ENCODE results near the gene MMP10. TPM values are rescaled to one million over a fixed set of nuclear protein-coding genes. Genes with fewer than 3 reads are reported as not detected.

Gene MMP10
- polyA plus RNA-seq, 1 donor from 2014 or later = not detected

- Histone ChIP-seq H3F3A (ENCODE audit: insufficient read depth, low read length, poor library complexity, severe bottlenecking) (no peaks in the 10 kb centered on the region), H3K9ac (ENCODE audit: low read length) (no peak overlapping the region), H3K4me3 (ENCODE audit: low read length) (no peak overlapping the region), H3K36me3 (ENCODE audit: insufficient read depth, low read length) (no peaks in the 10 kb centered on the region), H3K79me2 (replicated peaks; ENCODE audit: insufficient read depth, low read length) (no peaks in the 10 kb centered on the region), H2AFZ (ENCODE audit: low read depth, low read length) (no peak overlapping the region), H3K27me3 (ENCODE audit: insufficient read depth, low read depth, low read length) (no peaks in the 10 kb centered on the region), H3K9me3 (ENCODE audit: low read length) (no peaks in the 10 kb centered on the region), H3K9me2 (ENCODE audit: insufficient read depth, low read length) (no peaks in the 10 kb centered on the region), H3K27ac (ENCODE audit: low read length) (no peak overlapping the region), H3K4me2 (ENCODE audit: low read length) (no peak overlapping the region), H4K20me1 (ENCODE audit: insufficient read depth) (no peaks in the 10 kb centered on the region)
- TF ChIP-seq REST (IDR thresholded peaks at IDR 0.05; ENCODE audit: borderline replicate concordance) = no peak
- TF ChIP-seq RAD21 (conservative IDR thresholded peaks at IDR 0.05) = no peak
- no peak for TF ChIP-seq SMC3 (conservative IDR thresholded peaks at IDR 0.05; ENCODE audit: poor library complexity)
- no peak for TF ChIP-seq POLR2AphosphoS5 (IDR thresholded peaks at IDR 0.05)
These were observed 7.0 kb downstream of the MMP10 start for GRCh38 chr11:102773386-102773785.

- Histone ChIP-seq H3K4me3 (ENCODE audit: low read length) (no peak overlapping the region), H3K27me3 (ENCODE audit: insufficient read depth, low read depth, low read length) (no peaks in the 10 kb centered on the region), H3K9ac (ENCODE audit: low read length) (no peak overlapping the region), H4K20me1 (ENCODE audit: insufficient read depth) (no peaks in the 10 kb centered on the region), H3K9me3 (ENCODE audit: low read length) (no peaks in the 10 kb centered on the region), H3K9me2 (ENCODE audit: insufficient read depth, low read length) (no peaks in the 10 kb centered on the region), H3K79me2 (replicated peaks; ENCODE audit: insufficient read depth, low read length) (no peaks in the 10 kb centered on the region), H2AFZ (ENCODE audit: low read depth, low read length) (no peak overlapping the region), H3K4me2 (ENCODE audit: low read length) (no peak overlapping the region), H3K27ac (ENCODE audit: low read length) (no peak overlapping the region), H3K36me3 (ENCODE audit: insufficient read depth, low read length) (no peaks in the 10 kb centered on the region), H3F3A (ENCODE audit: insufficient read depth, low read length, poor library complexity, severe bottlenecking) (no peaks in the 10 kb centered on the region)
- TF ChIP-seq, protein P1, sequence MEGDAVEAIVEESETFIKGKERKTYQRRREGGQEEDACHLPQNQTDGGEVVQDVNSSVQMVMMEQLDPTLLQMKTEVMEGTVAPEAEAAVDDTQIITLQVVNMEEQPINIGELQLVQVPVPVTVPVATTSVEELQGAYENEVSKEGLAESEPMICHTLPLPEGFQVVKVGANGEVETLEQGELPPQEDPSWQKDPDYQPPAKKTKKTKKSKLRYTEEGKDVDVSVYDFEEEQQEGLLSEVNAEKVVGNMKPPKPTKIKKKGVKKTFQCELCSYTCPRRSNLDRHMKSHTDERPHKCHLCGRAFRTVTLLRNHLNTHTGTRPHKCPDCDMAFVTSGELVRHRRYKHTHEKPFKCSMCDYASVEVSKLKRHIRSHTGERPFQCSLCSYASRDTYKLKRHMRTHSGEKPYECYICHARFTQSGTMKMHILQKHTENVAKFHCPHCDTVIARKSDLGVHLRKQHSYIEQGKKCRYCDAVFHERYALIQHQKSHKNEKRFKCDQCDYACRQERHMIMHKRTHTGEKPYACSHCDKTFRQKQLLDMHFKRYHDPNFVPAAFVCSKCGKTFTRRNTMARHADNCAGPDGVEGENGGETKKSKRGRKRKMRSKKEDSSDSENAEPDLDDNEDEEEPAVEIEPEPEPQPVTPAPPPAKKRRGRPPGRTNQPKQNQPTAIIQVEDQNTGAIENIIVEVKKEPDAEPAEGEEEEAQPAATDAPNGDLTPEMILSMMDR (IDR thresholded peaks at IDR 0.05; ENCODE audit: poor library complexity, severe bottlenecking) = no peak
- TF ChIP-seq MXI1 (conservative IDR thresholded peaks at IDR 0.05; ENCODE audit: poor library complexity, severe bottlenecking) (no peak), SMC3 (conservative IDR thresholded peaks at IDR 0.05; ENCODE audit: poor library complexity) (no peak), RAD21 (conservative IDR thresholded peaks at IDR 0.05) (no peak), REST (IDR thresholded peaks at IDR 0.05; ENCODE audit: borderline replicate concordance) (no peak), EP300 (conservative IDR thresholded peaks at IDR 0.05; ENCODE audit: poor library complexity, severe bottlenecking) (no peak), TAF1 (IDR thresholded peaks at IDR 0.05; ENCODE audit: low read depth) (no peak), POLR2AphosphoS5 (IDR thresholded peaks at IDR 0.05) (no peak), EZH2 (IDR thresholded peaks at IDR 0.05; ENCODE audit: borderline replicate concordance, insufficient read depth, low read length, poor library complexity, severe bottlenecking) (no peak)
These were observed 9.1 kb downstream of the MMP10 start for GRCh38 chr11:102771351-102771750.

Data from neural cell (in vitro differentiated cells).